HCT116 (cell line): ENCODE data around the gene OPCML.

Experiments used
- CEBPB ChIP-seq: IDR thresholded peaks from 2 replicates; pipeline ENCODE4 v1.6.1; 2012; ENCODE audit warnings: low read depth
- CTCF ChIP-seq, 3 experiments: fragments of 200-600 bp in 1 of 3; sonication (generic) in 1 of 3; IDR thresholded peaks in 2 of 3; conservative IDR thresholded peaks in 1 of 3; 2 replicates each; pipeline ENCODE4 v1.5.1; 2012 to 2017; ENCODE audit warnings: low read depth in 2 of 3, low read length in 2 of 3, antibody characterized with exemption in 1 of 3, borderline replicate concordance in 1 of 3, control low read depth in 1 of 3, mild to moderate bottlenecking in 1 of 3, mixed read lengths in 1 of 3, mixed run types in 1 of 3, moderate library complexity in 1 of 3; ENCODE audit not compliant: insufficient read depth in 1 of 3
- EZH2 ChIP-seq: fragments of 200-600 bp; sonication (generic); IDR thresholded peaks from 2 replicates; pipeline ENCODE4 v1.6.1; 2017; ENCODE audit warnings: antibody characterized with exemption, mixed run types
- EZH2phosphoT487 ChIP-seq: fragments of 200-600 bp; IDR thresholded peaks from 2 replicates; pipeline ENCODE4 v1.6.1; 2018; ENCODE audit warnings: antibody characterized with exemption, borderline replicate concordance
- POLR2A ChIP-seq: IDR thresholded peaks from 2 replicates; pipeline ENCODE4 v1.7.0; 2011; ENCODE audit warnings: borderline replicate concordance; ENCODE audit not compliant: insufficient read depth, insufficient read length; ENCODE audit errors: extremely low read depth
- YY1 ChIP-seq: IDR thresholded peaks from 2 replicates; pipeline ENCODE4 v1.6.1; 2011; ENCODE audit warnings: low read length, low read depth, moderate library complexity, mild to moderate bottlenecking; ENCODE audit not compliant: insufficient replicate concordance; ENCODE audit errors: extremely low read depth

GRCh38 chr11:133007027-133007584, 525.2 kb downstream of the OPCML start:
- TF ChIP-seq EZH2 (no peak), POLR2A (no peak), CTCF (IDR thresholded peaks at IDR 0.05 in 2 of 3, conservative IDR thresholded peaks at IDR 0.05 in 1 of 3; ENCODE audit: borderline replicate concordance in 1 of 3, insufficient read depth in 1 of 3, low read depth in 2 of 3, low read length in 2 of 3) (no peak), YY1 (no peak), EZH2phosphoT487 (no peak), CEBPB (no peak)
